BJ (cell line): ENCODE results near the gene ZMAT5. TPM values are rescaled to one million over a fixed set of nuclear protein-coding genes. Genes with fewer than 3 reads are reported as not detected.

ENCODE experiments used
- CTCF ChIA-PET: fragments of 350-600 bp; formaldehyde crosslinking; extraction: SDS; loops from one replicate; lab custom pipeline; 2021; ENCODE audit warnings: antibody characterized with exemption, inconsistent platforms; lab: Yijun Ruan, JAX
- POLR2A ChIA-PET: fragments of 300-600 bp; sonication (Branson Sonifier 250); formaldehyde crosslinking; extraction: SDS; loops from one replicate; lab custom pipeline; 2021; ENCODE audit warnings: antibody characterized with exemption; lab: Charles Lee
- DNase-seq: peaks from one replicate; pipeline ENCODE4 v3.0.0-alpha.2; 2011; ENCODE audit warnings: low read depth
- H3K27me3 ChIP-seq: 2 replicates; pipeline ENCODE4 v1.6.0; 2011; ENCODE audit warnings: low read length; ENCODE audit not compliant: control insufficient read depth, insufficient read depth
- H3K36me3 ChIP-seq: 2 replicates; pipeline ENCODE4 v1.5.1; 2011; ENCODE audit warnings: low read length; ENCODE audit not compliant: control insufficient read depth, insufficient read depth
- H3K4me3 ChIP-seq: 2 replicates; pipeline ENCODE4 v1.5.1; 2011; ENCODE audit warnings: low read depth, mild to moderate bottlenecking, control low read depth, low read length
- polyA plus RNA-seq: library from polyadenylated mRNA; depleted of rRNA; stranded (reverse); fragments of >200 nt; gene quantifications from 2 replicates; pipeline ENCODE4 v1.2.3, GENCODE V29; 2011
- TF ChIP-seq, protein P1 (sequence below): IDR thresholded peaks from 2 replicates; pipeline ENCODE4 v1.5.1; 2011; ENCODE audit warnings: low read depth, mild to moderate bottlenecking, control low read depth, inconsistent platforms, low read length, moderate library complexity; ENCODE audit not compliant: insufficient read depth

ZMAT5 gene
- polyA plus RNA-seq, 1 experiment = 29.0 TPM

DNA sequence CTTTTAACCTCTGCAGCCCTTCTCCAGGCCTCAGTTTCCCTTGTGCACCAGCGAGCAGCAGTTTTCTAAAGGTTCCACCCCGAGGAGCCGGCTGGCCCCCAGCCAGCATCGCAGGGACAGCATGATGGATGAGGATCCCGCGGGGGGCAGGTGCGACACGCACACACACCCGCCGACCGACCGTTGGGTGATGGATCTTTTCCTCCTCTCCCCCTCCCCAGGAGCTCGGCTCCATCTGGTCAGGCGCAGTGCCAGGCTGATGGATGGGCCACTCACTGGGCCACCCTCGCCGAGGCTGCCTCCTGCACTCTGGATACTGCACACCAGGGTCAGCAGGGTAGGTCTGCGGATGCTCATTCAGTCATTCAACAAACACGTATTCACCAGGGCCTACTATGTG is 59.8 kb downstream of the ZMAT5 start:
- H3K27me3 ChIP-seq = peaks cover 2% of the 10 kb centered on the region; the same call in 1 of the 2 replicates
- no peak for DNase-seq
- H3K4me3 ChIP-seq = no peak overlapping the region
- TF ChIP-seq, protein P1, sequence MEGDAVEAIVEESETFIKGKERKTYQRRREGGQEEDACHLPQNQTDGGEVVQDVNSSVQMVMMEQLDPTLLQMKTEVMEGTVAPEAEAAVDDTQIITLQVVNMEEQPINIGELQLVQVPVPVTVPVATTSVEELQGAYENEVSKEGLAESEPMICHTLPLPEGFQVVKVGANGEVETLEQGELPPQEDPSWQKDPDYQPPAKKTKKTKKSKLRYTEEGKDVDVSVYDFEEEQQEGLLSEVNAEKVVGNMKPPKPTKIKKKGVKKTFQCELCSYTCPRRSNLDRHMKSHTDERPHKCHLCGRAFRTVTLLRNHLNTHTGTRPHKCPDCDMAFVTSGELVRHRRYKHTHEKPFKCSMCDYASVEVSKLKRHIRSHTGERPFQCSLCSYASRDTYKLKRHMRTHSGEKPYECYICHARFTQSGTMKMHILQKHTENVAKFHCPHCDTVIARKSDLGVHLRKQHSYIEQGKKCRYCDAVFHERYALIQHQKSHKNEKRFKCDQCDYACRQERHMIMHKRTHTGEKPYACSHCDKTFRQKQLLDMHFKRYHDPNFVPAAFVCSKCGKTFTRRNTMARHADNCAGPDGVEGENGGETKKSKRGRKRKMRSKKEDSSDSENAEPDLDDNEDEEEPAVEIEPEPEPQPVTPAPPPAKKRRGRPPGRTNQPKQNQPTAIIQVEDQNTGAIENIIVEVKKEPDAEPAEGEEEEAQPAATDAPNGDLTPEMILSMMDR = no peak
- CTCF ChIA-PET = interaction anchor here (1.3 kb wide), 1 partner anchor 8 kb away, joined by 4 read pairs; no protein-coding TSS in a partner anchor
- no peaks in the 10 kb centered on the region for H3K36me3 ChIP-seq
- POLR2A ChIA-PET = no interaction called here

DNA sequence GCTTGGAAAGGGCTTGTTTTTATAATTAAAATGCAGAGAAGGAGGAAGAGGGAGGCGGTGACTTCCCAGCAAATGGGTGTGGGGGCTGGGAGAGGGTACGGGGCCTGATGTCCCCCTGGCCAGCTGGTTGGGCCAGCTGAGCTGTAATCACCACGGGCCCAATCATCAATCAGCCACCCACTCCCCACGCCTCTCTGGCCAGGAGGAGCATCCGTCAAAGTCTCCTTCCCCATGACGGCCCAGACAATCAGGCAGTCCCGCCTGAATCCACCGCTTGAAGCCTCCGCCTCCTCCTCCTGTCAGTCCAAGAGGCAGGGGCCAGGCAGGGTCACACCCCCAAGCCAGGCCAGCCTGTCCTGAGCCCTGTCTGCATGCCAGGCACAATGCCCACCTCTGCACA is 60.3 kb downstream of the ZMAT5 start:
- ChIA-PET POLR2A (no interaction called here), CTCF (interaction anchor here (1.3 to 1.4 kb wide), 2 partner anchors 9 to 17 kb away, joined by 3 to 4 read pairs; no protein-coding TSS in a partner anchor)
- TF ChIP-seq, protein P1 = no peak
- no peak for DNase-seq
- H3K4me3 ChIP-seq = no peak overlapping the region
- H3K36me3 ChIP-seq = no peaks in the 10 kb centered on the region
- H3K27me3 ChIP-seq = peaks cover 2% of the 10 kb centered on the region; the same call in 1 of the 2 replicates

DNA sequence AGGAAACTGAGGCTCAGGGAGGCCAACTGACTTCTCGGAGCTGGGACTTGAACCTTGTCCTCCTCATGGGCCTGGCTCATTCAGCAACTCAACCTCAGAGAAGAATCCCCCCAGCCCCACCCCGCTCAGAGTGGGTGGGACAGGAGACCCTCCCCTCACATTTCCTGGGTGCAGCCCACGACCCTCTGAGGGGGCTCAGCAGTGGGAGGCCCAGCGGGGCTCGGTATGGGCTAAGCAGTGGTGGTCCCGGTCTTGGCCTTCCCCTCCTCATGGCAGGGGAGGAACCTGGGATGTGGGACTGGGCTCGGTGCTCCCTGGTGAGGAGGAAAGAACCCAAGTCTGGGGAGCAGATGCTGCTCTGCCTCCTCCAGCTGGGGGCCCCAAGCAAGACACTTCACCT is 61.2 kb downstream of the ZMAT5 start:
- ChIA-PET POLR2A (no interaction called here), CTCF (interaction anchor here (1.3 to 1.4 kb wide), 2 partner anchors 10 to 16 kb away, joined by 3 to 4 read pairs; no protein-coding TSS in a partner anchor)
- no peak for DNase-seq
- TF ChIP-seq, protein P1 = no peak
- Histone ChIP-seq H3K36me3 (no peaks in the 10 kb centered on the region), H3K27me3 (peaks cover under 1% of the 10 kb centered on the region; the same call in 1 of the 2 replicates), H3K4me3 (no peak overlapping the region)

DNA sequence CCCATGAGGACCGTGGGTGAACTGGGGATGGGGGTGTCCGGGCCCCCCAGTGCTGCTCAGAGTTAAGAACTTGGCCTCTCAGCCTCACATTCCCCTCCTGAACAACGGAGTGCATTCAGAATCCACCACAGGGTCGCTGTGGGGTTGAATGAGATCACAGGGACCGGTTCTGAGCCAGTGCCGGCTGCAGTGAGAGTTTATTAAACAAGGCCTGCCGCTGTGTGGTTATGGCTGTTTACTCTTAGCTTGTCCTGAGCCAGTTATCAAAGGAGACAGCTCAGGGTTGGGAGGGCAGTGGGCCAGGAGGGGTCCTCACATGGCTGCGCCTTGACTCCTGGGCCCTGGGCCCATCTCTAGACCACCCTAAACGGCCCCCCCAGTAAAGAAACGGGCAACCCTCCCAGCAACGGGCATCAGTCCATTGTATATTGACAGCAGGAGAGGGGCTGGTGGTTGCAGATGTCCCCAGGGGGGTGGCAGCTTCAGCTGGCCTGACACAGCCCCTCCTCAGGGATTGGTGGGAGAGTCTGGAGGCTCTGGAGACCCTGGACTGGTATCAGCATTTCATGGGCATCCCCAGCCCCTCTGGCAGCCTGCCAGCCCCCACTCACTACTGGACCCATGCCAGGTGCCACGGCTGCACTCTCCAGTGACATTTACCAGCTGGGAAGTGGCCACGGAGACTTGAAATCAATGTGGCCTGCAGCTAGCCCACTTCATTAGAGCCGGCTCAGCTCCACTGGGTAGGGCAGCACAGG is 62.1 kb downstream of the ZMAT5 start:
- DNase-seq = no peak
- TF ChIP-seq, protein P1 = no peak
- Histone ChIP-seq H3K4me3 (no peak overlapping the region), H3K27me3 (no peaks in the 10 kb centered on the region), H3K36me3 (no peaks in the 10 kb centered on the region)
- CTCF ChIA-PET = interaction anchor here (1.4 kb wide), 1 partner anchor 15 kb away, joined by 3 read pairs; no protein-coding TSS in a partner anchor
- POLR2A ChIA-PET = no interaction called here

DNA sequence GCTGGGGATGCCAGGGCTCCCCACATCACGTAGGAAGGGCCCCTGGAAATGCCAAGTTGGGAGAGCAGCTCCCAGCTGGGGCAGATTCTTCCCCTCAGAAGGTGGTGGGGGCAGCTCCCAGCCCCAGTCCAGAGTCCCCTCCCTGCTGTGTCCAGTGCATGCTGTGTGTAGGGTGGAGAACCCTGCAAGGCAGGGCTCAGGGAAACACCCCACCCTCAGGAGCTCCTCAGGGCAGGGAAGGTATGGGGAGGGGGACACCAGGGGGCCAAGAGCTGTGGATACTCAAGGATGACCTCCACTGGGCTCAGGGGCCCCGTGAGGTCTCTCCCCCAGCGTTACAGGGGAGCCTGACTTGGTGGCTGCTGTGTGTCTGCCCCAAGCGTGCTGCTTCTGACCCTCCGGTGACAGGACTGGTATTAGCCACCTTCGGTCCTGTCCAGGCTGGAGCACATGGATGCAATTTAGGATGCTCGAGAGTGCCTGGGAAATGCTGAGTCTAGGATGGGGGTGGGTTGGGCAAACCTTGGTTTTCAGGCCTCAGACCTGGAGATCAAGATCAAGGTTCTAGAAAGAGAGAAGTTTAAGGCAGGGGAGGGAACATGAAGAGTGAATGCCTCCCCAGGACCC is 63.1 kb downstream of the ZMAT5 start:
- H3K27me3 ChIP-seq = no peaks in the 10 kb centered on the region
- no peak overlapping the region for H3K4me3 ChIP-seq
- CTCF ChIA-PET = interaction anchor here (1.5 kb wide), 1 partner anchor 303 kb away, joined by 3 read pairs; no protein-coding TSS in a partner anchor
- DNase-seq = no peak
- POLR2A ChIA-PET = no interaction called here
- TF ChIP-seq, protein P1 = no peak
- H3K36me3 ChIP-seq = peaks cover under 1% of the 10 kb centered on the region; the same call in 1 of the 2 replicates
